ENCODE results near the gene SIK3. TPM values are rescaled to one million over a fixed set of nuclear protein-coding genes. Genes with fewer than 3 reads are reported as not detected.
A peak's percentile ranks its signal among the peaks of the same experiment; 100 is the strongest.

The SIK3 gene
- total RNA-seq, 1 experiment from 2014 or later = 15.2 TPM

DNA sequence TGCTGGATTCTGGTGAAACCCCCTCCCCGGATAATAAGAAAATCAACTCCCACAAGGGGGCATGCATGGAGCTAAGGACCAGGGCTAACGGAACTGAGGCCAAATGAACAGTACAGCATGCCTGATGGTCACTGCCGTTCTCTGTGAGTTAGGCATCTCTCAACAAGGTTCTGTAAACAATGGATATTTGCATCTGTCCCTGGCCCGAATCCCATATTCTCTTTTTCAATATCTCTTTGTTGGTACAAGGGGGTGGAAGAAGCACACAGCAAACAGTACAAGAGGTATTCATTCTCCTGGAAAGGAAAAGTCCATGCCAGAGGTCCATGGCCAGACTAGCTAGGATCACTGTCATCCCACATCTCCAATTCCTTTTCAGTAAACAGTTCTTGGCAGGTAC, 228.6 kb downstream of the SIK3 start:
- DNase-seq (ENCODE audit: low read depth) = no peak

DNA sequence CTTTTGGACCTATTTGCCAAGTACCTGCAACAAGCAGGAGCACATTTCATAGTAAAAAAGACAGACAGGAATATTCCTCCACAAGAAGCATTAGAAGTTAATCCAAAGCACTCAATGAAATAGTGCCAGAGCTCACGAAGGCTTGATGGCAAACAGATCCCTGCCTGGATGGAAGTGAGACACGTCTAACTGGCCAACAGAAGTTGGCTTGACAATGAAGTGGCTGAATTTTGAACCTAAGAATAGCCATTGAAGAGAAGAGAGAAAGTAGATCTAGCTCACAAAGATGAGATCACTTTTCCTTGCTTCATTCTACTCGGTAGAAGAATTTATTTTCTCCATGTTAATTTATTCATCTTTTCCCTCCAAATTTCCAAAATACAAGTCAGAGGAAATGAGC, 230.2 kb downstream of the SIK3 start:
- no peak for DNase-seq (ENCODE audit: low read depth)

DNA sequence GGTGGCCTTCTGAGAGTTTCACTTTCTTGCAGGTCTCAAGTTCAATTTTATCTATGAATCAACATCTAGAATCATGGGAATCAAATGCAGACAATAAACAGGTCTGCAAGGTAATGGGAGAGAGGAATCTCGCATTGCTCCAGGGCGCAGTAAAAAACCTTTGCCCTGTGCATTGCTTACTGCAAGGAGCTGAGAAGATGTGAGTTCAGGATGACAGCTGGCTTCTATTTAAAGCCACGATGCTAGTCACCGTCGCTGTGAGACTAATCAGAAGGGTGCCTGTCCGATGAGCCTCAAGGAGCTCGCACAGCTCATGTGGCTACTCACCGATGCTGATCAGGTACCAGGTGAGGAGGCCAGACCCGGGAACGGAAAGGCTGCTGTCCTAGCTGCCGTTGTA, 230.6 kb downstream of the SIK3 start:
- no peak for DNase-seq (ENCODE audit: low read depth)

DNA sequence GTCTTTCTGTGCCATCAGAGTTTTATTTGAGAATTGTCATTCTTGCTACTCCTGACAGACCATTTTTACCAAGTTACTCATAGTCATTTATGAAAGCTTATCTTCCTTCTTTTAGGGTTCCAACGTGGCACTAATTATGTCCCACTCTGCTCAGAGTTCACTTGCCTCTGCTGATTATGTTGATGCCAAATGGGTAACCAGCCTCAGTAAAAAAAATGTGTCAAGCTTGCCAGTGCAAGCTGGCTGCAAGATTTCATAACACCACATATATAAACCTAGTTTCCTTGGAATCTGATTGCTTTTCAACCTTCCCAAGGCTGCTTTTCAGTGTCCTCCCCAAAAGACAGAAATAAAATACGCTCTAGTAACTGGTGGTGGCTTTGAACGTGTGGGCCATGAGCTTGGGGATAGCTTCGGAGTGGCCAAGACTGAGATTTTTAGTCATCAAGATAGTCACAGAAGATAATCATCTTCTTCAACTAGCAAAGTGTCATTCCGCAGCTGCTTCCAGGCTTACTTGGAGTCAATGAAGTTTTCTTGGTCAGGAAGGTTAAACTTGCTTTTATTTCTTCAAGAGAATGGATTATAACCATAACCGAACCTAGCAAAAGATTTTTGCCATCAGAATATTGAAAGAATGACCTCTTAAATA, 231.3 kb downstream of the SIK3 start:
- no peak for DNase-seq (ENCODE audit: low read depth)

DNA sequence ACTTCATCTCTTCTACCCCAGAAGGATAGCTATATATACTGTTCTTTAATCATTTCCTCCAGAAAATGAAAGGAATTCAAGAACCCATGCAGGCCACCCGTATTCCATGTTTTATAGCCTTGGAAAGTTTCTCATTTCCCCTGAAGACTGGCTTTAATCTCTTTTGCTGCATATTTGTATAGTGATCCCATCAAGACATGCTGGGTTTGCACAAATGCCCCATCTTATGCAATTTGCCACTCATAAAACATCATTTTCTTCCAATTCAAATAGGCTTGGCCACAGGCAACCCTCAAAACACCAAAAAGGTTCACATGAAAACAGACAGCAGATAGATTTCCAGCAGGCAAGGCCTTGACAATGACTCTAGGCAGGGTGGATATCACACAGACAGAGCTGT, 232.5 kb downstream of the SIK3 start:
- no peak for DNase-seq (ENCODE audit: low read depth)

DNA sequence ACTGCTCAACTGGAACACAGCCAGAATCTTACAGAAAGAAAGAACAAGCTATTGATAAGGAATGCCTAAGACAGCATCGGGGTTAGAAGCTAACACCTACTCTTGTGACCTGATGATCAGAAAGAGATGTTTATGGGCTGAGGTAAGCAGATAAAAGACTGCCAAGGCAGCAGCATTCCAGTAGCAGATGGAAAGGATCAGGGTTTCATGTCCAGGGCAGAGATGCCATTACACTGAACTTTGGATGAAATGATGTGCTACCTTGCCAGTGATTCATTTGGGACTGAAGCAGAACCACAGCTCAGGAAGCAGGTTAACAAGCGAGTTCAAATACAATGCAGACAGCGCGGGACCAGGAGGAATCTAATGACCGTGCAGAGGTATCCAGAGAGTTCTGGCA, 233.7 kb downstream of the SIK3 start:
- DNase-seq (ENCODE audit: low read depth) = no peak

DNA sequence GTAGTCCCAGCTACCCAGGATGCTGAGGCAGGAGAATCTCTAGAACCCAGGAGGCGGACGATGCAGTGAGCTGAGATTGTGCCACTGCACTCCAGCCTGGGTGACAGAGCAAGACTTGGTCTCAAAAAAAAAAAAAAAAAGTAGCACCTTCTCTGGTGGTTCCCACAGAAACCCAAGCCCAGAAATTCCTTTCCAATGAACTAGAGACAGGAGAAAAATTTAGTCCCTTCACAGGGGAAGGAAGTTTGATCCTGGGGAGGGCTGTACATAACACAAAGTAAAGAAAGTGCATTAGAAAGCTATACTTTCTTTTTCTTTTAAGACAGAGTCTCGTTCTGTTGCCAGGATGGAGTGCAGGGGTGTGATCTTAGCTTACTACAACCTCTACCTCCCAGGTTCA, 235.3 kb downstream of the SIK3 start:
- peak; percentile 40 for DNase-seq (ENCODE audit: low read depth)

DNA sequence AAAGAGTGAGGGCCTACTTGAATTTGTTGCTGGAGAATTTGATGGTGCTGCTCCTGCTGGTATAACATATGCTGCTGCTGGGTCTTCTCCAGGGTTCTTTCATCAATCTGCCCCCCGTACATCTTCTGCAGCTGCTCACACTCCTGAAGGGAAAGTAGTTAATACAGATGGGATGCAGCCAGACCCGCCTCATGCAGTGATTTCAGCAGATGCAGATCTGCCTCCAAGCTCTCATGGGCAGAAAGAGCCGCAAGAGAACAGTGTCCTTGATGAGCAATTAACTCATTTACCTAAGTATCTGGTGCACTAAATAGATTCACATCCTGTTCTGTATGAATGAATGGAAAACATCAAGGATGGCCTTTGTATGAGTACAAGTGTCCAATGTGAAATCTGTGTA, 236.0 kb downstream of the SIK3 start:
- DNase-seq (ENCODE audit: low read depth) = no peak

DNA sequence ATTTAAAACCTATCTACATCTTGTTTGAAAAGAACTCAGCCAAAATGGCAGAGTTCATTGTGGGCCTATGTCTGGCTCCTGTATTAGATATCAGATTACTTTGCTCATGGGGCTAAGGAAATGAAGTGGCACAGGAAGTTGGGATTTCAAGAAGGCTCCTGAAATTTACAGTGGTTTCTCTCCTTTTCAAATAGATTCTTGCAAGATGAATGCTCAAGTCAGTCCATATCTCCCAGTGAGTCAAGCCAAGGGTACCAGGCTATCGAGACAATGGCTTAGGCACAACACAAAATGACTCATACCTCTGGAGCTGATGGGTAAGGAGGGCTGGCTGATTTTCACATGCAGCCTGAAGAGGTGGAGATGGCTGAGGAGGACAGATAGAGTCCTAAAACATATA, 236.7 kb downstream of the SIK3 start:
- peak; percentile 98 for DNase-seq (ENCODE audit: low read depth)

DNA sequence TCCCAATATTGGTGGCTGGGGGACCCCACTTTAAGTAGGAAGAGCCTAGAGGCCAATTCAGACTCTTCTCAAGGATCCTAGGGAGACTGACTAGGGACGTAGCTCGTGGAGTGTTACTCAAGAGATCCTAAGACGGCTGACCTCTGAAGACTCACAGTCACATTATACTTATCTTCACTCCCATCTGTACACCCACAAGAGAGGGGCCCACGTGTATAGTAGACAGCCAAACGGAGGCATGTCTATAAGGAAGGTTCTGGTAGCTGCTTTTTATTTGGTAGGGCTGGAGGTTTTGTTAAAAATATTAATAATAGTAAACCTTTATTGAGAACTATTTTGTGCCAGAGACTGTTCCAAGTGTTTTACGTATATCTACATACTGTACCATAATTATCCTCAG, 237.9 kb downstream of the SIK3 start:
- no peak for DNase-seq (ENCODE audit: low read depth)

DNA sequence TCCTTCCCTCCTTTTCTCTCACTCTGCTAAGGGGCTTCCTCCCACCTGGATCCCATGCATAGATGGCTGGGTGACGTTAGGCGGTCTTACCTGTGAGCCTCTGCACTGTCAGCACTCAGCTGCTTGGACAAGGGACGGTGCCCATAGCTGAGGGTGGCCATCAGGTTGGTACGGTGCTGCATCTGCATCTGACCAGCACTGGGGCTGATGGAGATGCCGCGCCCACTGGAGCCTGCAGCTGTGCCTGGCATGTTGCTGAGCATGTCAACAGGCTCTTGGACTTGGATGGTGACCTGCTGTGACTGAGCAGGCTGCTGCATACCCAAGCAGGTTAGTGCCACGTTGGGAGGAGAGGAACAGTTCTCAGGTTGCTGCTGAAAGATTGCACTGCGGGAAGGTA, 239.1 kb downstream of the SIK3 start:
- DNase-seq (ENCODE audit: low read depth) = no peak

DNA sequence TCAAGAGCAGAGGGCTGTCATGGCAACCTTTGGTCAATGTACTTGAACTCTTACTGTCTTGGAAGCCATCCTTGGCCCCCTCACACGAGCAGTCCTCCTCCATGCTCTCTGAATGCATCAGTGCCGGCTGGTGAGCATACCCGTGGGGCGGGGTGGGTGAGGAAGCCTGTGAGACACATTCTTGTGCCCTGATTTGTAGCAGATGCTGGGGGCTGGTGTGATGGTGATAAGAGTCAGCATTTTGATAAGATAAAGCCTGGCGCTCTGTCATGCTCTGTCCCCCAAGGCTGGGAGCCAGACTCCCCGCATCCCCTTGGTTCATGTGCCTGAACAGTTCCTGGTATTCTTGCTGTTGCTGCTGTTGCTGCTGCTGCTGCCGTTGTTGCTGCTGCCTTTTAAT, 240.3 kb downstream of the SIK3 start:
- no peak for DNase-seq (ENCODE audit: low read depth)

DNA sequence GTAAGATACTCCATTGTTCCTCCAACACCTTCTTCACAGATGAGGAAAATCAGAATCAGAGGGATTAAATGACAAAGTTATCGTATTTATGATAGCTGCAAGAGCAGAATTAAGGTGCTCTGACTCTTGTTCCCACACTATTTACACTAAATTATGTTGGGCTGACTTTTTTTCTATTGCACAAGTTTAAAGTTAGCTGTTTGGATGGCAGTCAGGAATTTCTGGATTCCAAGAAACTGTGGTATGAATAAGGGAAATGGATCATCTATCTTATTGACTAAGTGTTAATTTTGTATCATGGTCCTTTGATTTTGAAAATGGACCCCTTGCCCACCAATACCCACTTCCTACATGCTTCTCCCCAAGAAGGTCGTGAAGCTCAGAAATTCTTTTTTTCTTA, 240.9 kb downstream of the SIK3 start:
- DNase-seq (ENCODE audit: low read depth) = no peak

DNA sequence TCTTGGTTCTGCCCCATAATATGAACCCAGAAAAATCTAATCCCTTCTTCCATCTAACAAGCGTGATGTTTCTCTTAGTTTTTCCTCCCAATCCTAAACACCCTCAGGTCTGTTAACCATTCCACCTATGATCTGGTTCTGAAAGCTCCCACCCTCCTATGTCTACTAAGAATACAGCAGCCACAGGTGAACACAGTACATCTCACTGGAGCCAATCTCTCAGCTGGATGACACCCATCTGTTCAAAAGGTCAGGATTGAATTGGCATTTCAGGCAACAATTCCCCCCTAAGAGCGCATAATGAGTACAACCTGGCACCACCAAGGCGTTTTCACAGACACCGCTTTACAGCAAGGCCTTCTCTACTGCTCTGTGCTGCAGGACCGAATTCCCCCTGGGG, 241.8 kb downstream of the SIK3 start:
- no peak for DNase-seq (ENCODE audit: low read depth)

DNA sequence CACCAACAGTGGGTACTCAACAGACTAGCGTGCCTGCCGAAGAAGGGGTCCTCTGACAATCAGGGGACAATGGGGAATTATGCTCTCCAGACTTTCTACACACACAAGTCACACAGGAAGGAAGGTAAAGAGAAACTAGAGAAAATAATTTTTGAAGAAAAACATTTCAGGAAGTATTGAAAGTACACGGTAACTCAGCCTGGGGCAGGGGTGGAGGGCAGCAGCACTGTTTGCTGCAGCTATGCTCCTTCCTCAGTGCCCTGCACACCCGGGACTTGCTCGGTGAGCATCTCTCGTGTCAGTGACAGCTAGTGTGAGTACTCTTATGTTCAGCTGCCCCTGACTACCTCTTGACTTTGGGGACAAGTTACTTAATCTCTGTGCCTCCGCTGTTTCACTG, 242.8 kb downstream of the SIK3 start:
- no peak for DNase-seq (ENCODE audit: low read depth)

DNA sequence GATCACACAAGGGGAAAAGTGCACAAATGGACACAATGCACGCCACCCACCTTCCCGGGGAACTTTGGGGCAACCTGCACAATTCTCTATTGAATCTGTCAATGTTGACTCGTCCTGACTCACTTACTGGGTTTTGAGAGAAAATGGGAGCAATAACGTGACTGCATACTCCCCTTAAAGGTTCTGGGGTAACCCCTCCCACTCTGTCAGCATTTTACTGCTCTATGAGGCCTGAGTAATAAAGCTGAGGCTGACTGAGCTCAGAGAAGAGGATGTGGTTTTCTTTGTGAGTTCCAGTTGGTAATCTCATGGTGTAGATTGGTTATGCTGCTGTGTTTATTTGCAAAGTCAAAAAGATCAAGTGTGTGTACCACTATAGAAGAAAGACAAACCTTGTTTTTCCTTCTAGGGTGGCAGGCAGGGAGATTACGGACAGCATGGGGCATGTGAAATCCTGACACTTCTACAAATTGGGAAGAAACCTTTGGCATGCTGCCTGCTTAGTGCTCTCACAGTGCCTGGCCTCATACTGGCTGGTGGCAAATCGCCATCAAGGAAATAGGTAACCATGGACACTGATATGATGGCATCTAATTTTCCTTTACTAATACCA, 244.7 kb downstream of the SIK3 start:
- DNase-seq (ENCODE audit: low read depth) = peak; percentile 99

DNA sequence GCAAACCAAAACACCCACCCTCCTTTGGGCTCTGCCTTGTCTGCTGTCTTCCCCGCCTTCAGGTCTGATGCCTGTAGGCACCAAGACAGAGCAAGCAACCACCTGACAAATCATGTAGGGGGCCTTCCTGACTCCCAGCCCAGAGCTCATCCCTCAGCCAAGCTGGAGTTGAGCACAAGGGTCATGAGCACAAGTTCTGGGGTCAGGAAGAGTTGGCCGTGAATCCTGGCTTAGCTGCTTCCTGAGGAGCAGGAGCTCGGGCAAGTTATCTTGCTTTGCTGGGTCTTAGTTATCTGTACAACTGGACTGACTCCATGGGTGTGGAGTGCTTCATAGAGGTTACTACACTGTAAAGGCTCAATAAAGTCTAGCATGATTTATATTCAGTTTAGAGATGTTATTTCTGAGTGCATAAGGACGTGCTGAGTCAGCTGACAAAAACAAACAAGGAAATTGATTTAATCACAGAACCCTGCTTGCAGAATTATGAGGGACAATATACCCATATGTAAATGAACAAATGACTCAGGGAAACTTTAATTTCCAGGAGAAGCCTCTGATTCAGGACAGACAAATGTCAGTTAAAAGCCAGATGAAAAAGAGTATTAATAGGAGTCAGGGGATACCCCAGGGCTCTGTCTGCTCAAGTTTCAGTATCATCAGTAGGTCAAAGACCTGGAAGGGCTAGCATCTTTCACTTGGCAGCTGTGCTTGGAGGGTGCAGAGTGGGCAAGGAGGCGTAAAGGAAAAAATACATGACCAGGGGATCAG, 245.8 kb downstream of the SIK3 start:
- peak; percentile 32 for DNase-seq (ENCODE audit: low read depth)

DNA sequence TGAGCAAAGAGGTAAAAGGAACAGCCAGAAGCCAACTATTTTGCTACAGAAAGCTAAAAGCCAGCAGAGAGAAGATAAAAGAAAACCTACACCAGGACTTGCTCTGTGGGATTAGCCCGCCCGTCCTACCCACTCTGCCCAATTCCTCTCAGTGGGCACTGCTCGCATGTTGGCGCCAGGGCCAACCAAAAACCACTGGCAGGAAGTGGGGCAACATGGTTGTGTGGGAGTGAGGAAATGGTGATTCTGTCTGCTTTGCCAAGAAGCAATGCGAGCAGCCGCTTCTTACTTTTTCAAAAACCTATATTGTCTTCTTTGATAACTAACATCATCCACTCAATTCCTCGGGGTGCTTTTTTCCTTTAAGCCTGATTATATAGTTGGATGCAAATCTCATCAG, 246.6 kb downstream of the SIK3 start:
- no peak for DNase-seq (ENCODE audit: low read depth)

DNA sequence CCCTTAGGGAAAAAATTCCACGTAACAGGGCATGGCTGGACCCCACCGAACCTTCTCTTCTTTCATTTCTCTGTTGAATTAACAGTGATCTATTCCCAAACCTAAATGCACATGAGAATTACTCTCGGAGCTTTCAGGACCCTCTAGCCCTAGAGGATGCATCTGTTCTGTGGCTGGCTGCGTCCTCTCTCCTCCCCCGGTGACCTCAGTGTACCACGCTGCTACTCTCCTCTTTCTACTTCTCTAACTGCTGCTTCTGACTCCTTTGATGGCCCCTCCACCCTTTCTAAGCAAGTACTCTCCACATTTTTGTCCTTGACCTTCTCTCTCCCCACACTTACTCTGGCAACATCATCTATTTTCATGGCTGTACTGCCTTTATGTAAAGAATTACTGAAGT, 248.7 kb downstream of the SIK3 start:
- DNase-seq (ENCODE audit: low read depth) = no peak

DNA sequence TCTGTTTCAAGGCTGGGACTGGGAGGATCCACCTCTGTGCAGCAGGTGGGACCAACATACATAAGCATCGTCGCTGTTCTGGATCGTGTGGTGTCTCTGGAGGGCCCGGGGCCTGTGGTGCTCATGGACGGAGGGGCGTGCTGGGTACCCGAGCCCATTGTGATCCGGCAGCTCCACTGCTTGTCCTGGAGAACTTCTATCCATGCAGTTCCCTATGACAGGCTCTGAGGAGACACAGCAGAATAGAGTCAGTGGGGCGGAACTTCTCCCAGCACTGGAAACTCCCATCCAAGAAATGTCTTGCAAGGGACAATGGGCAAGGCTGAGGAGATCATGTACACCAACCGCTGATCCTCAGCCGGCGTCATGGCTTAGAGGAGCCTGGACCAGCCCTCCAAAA, 249.2 kb downstream of the SIK3 start:
- DNase-seq (ENCODE audit: low read depth) = no peak

DNA sequence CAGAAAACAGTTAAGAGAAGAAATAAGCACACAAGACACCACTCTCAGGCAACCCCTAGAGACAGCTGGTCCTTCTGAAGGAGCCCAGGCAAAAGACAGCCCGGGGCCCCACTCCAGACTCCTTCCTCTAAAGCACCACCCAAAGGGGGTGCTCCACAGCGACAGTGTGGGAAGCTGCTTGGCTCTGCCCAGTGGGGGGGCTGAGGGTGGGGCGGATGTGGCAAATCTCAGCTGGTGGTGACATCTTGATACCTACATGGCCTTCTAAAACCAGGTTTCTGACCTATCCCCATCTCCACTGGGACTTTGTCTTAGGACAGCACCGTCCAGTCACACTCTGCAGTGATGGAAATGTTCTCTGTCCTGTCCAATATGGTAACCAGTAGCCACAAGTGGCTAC, 250.6 kb downstream of the SIK3 start:
- no peak for DNase-seq (ENCODE audit: low read depth)

DNA sequence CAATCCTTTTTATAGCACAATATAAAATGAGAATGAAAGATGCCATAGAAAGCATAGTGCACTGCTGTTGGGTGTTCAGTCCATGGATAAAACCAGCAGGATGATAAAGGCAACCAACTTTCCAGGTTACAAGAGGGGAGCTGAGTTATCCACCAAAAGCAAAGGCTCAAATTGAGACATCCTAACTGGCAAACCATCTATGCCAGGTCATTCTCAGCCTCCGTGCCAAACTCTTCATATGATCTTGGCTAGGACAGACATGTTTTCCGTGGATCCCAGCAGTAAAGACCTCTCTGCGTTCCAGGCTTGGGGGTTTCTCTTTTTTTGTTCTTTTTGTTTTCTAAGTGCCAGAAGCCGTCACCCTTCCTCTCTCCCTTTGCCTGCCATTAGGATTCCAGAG, 253.5 kb downstream of the SIK3 start:
- DNase-seq (ENCODE audit: low read depth) = no peak

DNA sequence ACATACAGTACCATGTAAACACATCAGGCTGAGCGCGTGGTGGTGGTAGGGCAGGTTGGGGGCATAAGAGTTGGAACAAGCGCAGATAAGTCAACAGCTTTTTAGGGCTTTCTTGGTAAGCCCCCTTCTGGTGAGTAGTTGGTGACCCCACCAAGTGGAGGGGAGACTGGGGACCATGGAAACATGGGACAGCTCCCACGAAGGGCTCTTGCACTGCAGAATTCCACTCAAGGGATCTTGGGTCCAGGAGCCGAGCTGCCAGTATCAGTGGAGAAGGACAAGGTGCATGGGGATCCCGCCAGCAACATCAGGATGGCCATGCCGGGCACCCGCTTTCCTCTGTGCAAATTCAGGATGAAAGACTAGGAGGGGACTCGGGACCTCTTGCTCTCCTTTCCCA, 254.6 kb downstream of the SIK3 start:
- DNase-seq (ENCODE audit: low read depth) = no peak
